GM18951 (cell line): ENCODE measurements around the gene ATG10.
"Not testable (repeated sequence)": the region's sequence is repeated elsewhere in the genome, so short reads cannot be mapped to it uniquely, and the experiment has no call there.

Experiments
- POLR2A ChIP-seq: IDR thresholded peaks from 4 replicates; pipeline ENCODE4 v1.6.1; 2011; ENCODE audit warnings: mild to moderate bottlenecking; ENCODE audit not compliant: insufficient read length, insufficient read depth; ENCODE audit errors: extremely low read depth
- in situ Hi-C: fragments of 300-500 bp; cut with MboI; formaldehyde crosslinking; loops from one replicate; pipeline ENCODE4 v1.12.0; 2022; ENCODE audit warnings: low sequenced_read_pairs, mixed read lengths, inconsistent platforms; ENCODE audit not compliant: unreplicated experiment

ATG10 gene

GRCh38 chr5:82045554-82046275 is 73.9 kb downstream of the ATG10 start:
- in situ Hi-C loops = no loop called here
- no peak for TF ChIP-seq POLR2A

- TF ChIP-seq POLR2A = no peak
- in situ Hi-C loops = no loop called here
Measured at GRCh38 chr5:82046276-82046647, 74.4 kb downstream of the ATG10 start.

GRCh38 chr5:82050955-82051354 is 79.1 kb downstream of the ATG10 start:
- in situ Hi-C loops = no loop called here
- no peak for TF ChIP-seq POLR2A

- TF ChIP-seq POLR2A = no peak
- in situ Hi-C loops = no loop called here
Measured at GRCh38 chr5:82054004-82054710, 82.3 kb downstream of the ATG10 start.

GRCh38 chr5:82057051-82057450 is 85.2 kb downstream of the ATG10 start:
- in situ Hi-C loops = no loop called here

GRCh38 chr5:82058710-82059109 is 86.9 kb downstream of the ATG10 start:
- TF ChIP-seq POLR2A = no peak
- in situ Hi-C loops = no loop called here

More at GRCh38 chr5:82057051-82057450, 85.2 kb downstream of the ATG10 start:
- no peak for TF ChIP-seq POLR2A

- in situ Hi-C loops = no loop called here
- TF ChIP-seq POLR2A = no peak
Measured at GRCh38 chr5:82066791-82067190, 95.0 kb downstream of the ATG10 start.

GRCh38 chr5:82068042-82068441 is 96.2 kb downstream of the ATG10 start:
- in situ Hi-C loops = not testable (repeated sequence)

- TF ChIP-seq POLR2A = no peak
- in situ Hi-C loops = no loop called here
Measured at GRCh38 chr5:82068723-82069122, 96.9 kb downstream of the ATG10 start.

GRCh38 chr5:82072138-82072537 is 100.3 kb downstream of the ATG10 start:
- in situ Hi-C loops = no loop called here
- no peak for TF ChIP-seq POLR2A

GRCh38 chr5:82073179-82073578 is 101.4 kb downstream of the ATG10 start:
- TF ChIP-seq POLR2A = no peak
- in situ Hi-C loops = no loop called here

GRCh38 chr5:82074950-82075349 is 103.1 kb downstream of the ATG10 start:
- in situ Hi-C loops = no loop called here
- no peak for TF ChIP-seq POLR2A

- in situ Hi-C loops = no loop called here
- TF ChIP-seq POLR2A = no peak
Measured at GRCh38 chr5:82077496-82077895, 105.7 kb downstream of the ATG10 start.

GRCh38 chr5:82091617-82092016 is 119.8 kb downstream of the ATG10 start:
- no peak for TF ChIP-seq POLR2A
- in situ Hi-C loops = no loop called here
